B cell (primary cell): Measurements from ENCODE around the gene RCBTB1. TPM values are rescaled to one million over a fixed set of nuclear protein-coding genes. Genes with fewer than 3 reads are reported as not detected.

Experiments
- ATAC-seq: fragments of 200-7000 bp; cut with Tn5 transposase; one replicate; pipeline ENCODE4 v1.10.0; 2021; ENCODE audit warnings: low read depth, mild to moderate bottlenecking, moderate number of reproducible peaks, moderate library complexity
- CTCF ChIA-PET: fragments of 350-600 bp; sonication (Branson Sonifier 250); formaldehyde crosslinking; loops from one replicate; lab custom pipeline; 2021; ENCODE audit warnings: antibody characterized with exemption, inconsistent platforms; lab: Charles Lee
- POLR2A ChIA-PET: fragments of 350-600 bp; sonication (Branson Sonifier 250); formaldehyde crosslinking; loops from one replicate; lab custom pipeline; 2021; ENCODE audit warnings: antibody characterized with exemption; lab: Charles Lee
- DNase-seq: peaks from one replicate; pipeline ENCODE4 v3.0.0; 2013
- H2AFZ ChIP-seq: 2 replicates; pipeline ENCODE4 v1.6.1; 2012; ENCODE audit warnings: mild to moderate bottlenecking, low read depth, low read length; ENCODE audit not compliant: insufficient read depth, poor library complexity, severe bottlenecking
- H3K27ac ChIP-seq, 2 donors: 1 replicate in 1 of 2; 2 replicates in 1 of 2; pipeline ENCODE4 v1.5.1; 2012 to 2013; ENCODE audit warnings: low read length in 2 of 2, mild to moderate bottlenecking in 2 of 2, moderate library complexity in 1 of 2
- H3K27me3 ChIP-seq, 4 experiments: fragments of 200-600 bp in 1 of 4; sonication (generic) in 1 of 4; replicated peaks in 1 of 4; 1 replicate in 2 of 4; 2 replicates in 2 of 4; pipeline versions ENCODE4 v1.6.1 to v1.7.0; 2013 to 2016; ENCODE audit warnings: low read length in 3 of 4, mild to moderate bottlenecking in 2 of 4, mixed read lengths in 1 of 4, moderate library complexity in 1 of 4; ENCODE audit not compliant: insufficient read depth in 4 of 4, control insufficient read depth in 3 of 4; ENCODE audit errors: control extremely low read depth in 1 of 4
- H3K36me3 ChIP-seq, 2 experiments: replicated peaks in 1 of 2; 1 replicate in 1 of 2; 2 replicates in 1 of 2; pipeline versions ENCODE4 v1.6.1 to v1.7.1; 2013; ENCODE audit warnings: low read length in 1 of 2; ENCODE audit not compliant: insufficient read depth in 2 of 2, control insufficient read depth in 1 of 2; ENCODE audit errors: control extremely low read depth in 1 of 2, extremely low read depth in 1 of 2
- H3K4me1 ChIP-seq, 2 donors: fragments of 200-600 bp in 1 of 2; sonication (generic) in 1 of 2; 1 replicate in 1 of 2; 2 replicates in 1 of 2; pipeline versions ENCODE4 v1.5.1 to v1.6.1; 2013 to 2017; ENCODE audit warnings: low read length in 2 of 2; ENCODE audit not compliant: control insufficient read depth in 2 of 2, insufficient read depth in 2 of 2
- H3K4me2 ChIP-seq: replicated peaks from 2 replicates; pipeline ENCODE3; 2012; ENCODE audit warnings: mild to moderate bottlenecking, low read depth, low read length; ENCODE audit not compliant: poor library complexity, severe bottlenecking
- H3K4me3 ChIP-seq, 5 experiments: fragments of 200-600 bp in 1 of 5; sonication (generic) in 1 of 5; 1 replicate in 3 of 5; 2 replicates in 2 of 5; pipeline versions ENCODE4 v1.5.1 to v1.7.0; 2011 to 2016; ENCODE audit warnings: low read length in 4 of 5, mild to moderate bottlenecking in 4 of 5, low read depth in 2 of 5, control low read depth in 1 of 5, moderate library complexity in 1 of 5; ENCODE audit not compliant: insufficient read depth in 1 of 5; ENCODE audit errors: control extremely low read depth in 1 of 5, extremely low read depth in 1 of 5
- H3K79me2 ChIP-seq: fragments of 200-600 bp; sonication (generic); one replicate; pipeline ENCODE4 v1.6.0; 2016; ENCODE audit warnings: low read length; ENCODE audit not compliant: control insufficient read depth, insufficient read depth
- H3K9ac ChIP-seq: fragments of 200-600 bp; sonication (generic); 2 replicates; pipeline ENCODE4 v1.6.1; 2017; ENCODE audit warnings: mild to moderate bottlenecking, low read length, moderate library complexity
- H3K9me3 ChIP-seq, 3 donors: one replicate each; pipeline versions ENCODE4 v1.6.1 to v1.7.1; 2013; ENCODE audit warnings: low read length in 2 of 3; ENCODE audit not compliant: control insufficient read depth in 2 of 3, insufficient read depth in 1 of 3; ENCODE audit errors: control extremely low read depth in 1 of 3
- H4K20me1 ChIP-seq: 2 replicates; pipeline ENCODE4 v1.6.0; 2012; ENCODE audit warnings: mild to moderate bottlenecking, low read length; ENCODE audit not compliant: insufficient read depth, control insufficient read depth, poor library complexity, severe bottlenecking
- H3K27ac Mint-ChIP-seq: one replicate; pipeline ENCODE4 v1.8.0; 2021; ENCODE audit warnings: mixed read lengths
- H3K27me3 Mint-ChIP-seq: one replicate; pipeline ENCODE4 v1.8.0; 2021; ENCODE audit warnings: mixed read lengths
- H3K4me1 Mint-ChIP-seq: one replicate; pipeline ENCODE4 v1.8.0; 2021; ENCODE audit warnings: mixed read lengths
- H3K4me3 Mint-ChIP-seq: one replicate; pipeline ENCODE4 v1.8.0; 2021; ENCODE audit warnings: mixed read lengths
- H3K9me3 Mint-ChIP-seq: one replicate; pipeline ENCODE4 v1.8.0; 2022; ENCODE audit warnings: mixed read lengths; ENCODE audit not compliant: insufficient read depth
- EZH2 ChIP-seq: IDR thresholded peaks from 2 replicates; pipeline ENCODE4 v1.6.1; 2012; ENCODE audit warnings: borderline replicate concordance, low read depth, mild to moderate bottlenecking, moderate library complexity, low read length; ENCODE audit not compliant: insufficient read depth, poor library complexity, severe bottlenecking
- WGBS: methylation state at CpG from one replicate; pipeline ENCODE4 v1.1.5; 2013; ENCODE audit warnings: missing lambda C conversion rate; ENCODE audit not compliant: insufficient coverage; 5-methylcytosine and 5-hydroxymethylcytosine counted together
- intact Hi-C: fragments of 100-400 bp; cut with micrococcal nuclease; formaldehyde crosslinking; loops from one replicate; pipeline ENCODE4 v1.10.0; 2022
- polyA plus RNA-seq: library from polyadenylated mRNA; depleted of rRNA; stranded (reverse); fragments of >200 nt; gene quantifications from 2 replicates; pipeline ENCODE4 v1.2.3, GENCODE V29; 2012
- total RNA-seq, 2 donors: library from RNA; stranded (reverse); fragments of 120-200 nt in 1 of 2; gene quantifications; 1 replicate in 1 of 2; 2 replicates in 1 of 2; pipeline versions ENCODE4 v1.2.3 to v1.2.4, GENCODE V29; 2013 to 2022
- TF ChIP-seq, protein P1 (sequence below): fragments of 200-600 bp; IDR thresholded peaks from one replicate; pipeline ENCODE4 v1.8.0; 2022; ENCODE audit warnings: antibody characterized with exemption, mild to moderate bottlenecking

Gene RCBTB1
- total and polyA plus RNA-seq, 2 donors (not counting 1 experiment from before 2014, with no cell fraction given) = 10.7 to 35.2 TPM

DNA sequence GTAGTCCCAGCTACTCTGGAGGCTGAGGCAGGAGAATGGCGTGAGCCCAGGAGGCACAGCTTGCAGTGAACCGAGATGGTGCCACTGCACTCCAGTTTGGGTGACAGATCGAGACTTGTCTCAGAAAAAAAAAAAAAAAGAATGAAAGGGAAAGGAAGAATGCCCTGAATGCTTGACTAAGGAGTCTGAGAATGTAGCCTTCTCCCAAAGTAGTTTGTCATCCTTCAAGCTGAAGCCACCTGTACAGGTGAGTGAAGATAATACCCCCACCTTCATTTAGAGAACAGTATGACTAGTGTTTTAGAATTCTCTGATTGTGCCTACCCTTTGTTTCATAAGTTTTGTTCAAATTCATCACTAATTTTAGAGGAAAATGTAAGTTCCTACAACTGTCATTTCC, 5.9 kb downstream of the RCBTB1 start:
- no peak overlapping the region for H3K4me3 Mint-ChIP-seq
- WGBS = 79% methylated on average over 2 of the region's 3 CpGs
- TF ChIP-seq EZH2 = no peak
- TF ChIP-seq, protein P1, sequence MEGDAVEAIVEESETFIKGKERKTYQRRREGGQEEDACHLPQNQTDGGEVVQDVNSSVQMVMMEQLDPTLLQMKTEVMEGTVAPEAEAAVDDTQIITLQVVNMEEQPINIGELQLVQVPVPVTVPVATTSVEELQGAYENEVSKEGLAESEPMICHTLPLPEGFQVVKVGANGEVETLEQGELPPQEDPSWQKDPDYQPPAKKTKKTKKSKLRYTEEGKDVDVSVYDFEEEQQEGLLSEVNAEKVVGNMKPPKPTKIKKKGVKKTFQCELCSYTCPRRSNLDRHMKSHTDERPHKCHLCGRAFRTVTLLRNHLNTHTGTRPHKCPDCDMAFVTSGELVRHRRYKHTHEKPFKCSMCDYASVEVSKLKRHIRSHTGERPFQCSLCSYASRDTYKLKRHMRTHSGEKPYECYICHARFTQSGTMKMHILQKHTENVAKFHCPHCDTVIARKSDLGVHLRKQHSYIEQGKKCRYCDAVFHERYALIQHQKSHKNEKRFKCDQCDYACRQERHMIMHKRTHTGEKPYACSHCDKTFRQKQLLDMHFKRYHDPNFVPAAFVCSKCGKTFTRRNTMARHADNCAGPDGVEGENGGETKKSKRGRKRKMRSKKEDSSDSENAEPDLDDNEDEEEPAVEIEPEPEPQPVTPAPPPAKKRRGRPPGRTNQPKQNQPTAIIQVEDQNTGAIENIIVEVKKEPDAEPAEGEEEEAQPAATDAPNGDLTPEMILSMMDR = no peak
- H3K27me3 ChIP-seq = no peaks in the 10 kb centered on the region
- H3K9me3 Mint-ChIP-seq = no peaks in the 10 kb centered on the region
- ChIA-PET CTCF (no interaction called here), POLR2A (interaction anchor here (0.7 kb wide), 1 partner anchor 28 kb away, joined by 4 read pairs; no protein-coding TSS in a partner anchor)
- no peak overlapping the region for H3K4me3 ChIP-seq
- intact Hi-C loops = no loop called here
- H3K27ac Mint-ChIP-seq = no peak overlapping the region
- DNase-seq (no peak), ATAC-seq (no peak)
- H3K79me2 ChIP-seq = peaks cover 31% of the 10 kb centered on the region
- H3K36me3 ChIP-seq = peaks cover 5 to 16% of the 10 kb centered on the region in 2 experiments
- no peak overlapping the region for H3K9ac ChIP-seq
- no peak overlapping the region for H3K4me2 ChIP-seq
- H3K27me3 Mint-ChIP-seq = no peaks in the 10 kb centered on the region
- no peaks in the 10 kb centered on the region for H3K9me3 ChIP-seq
- H4K20me1 ChIP-seq = no peaks in the 10 kb centered on the region
- no peak overlapping the region for H3K27ac ChIP-seq
- H2AFZ ChIP-seq = no peak overlapping the region
- H3K4me1 Mint-ChIP-seq = peaks cover 27% of the 10 kb centered on the region
- H3K4me1 ChIP-seq = peaks cover 11% of the 10 kb centered on the region in 2 donors

- no peak for TF ChIP-seq EZH2
- TF ChIP-seq, protein P1 = no peak
- no peaks in the 10 kb centered on the region for H3K9me3 ChIP-seq
- intact Hi-C loops = no loop called here
- no peak overlapping the region for H3K4me3 ChIP-seq
- H3K79me2 ChIP-seq = peaks cover 25% of the 10 kb centered on the region
- no peaks in the 10 kb centered on the region for H3K27me3 Mint-ChIP-seq
- no peak overlapping the region for H3K4me3 Mint-ChIP-seq
- POLR2A ChIA-PET = no interaction called here
- H3K9ac ChIP-seq = no peak overlapping the region
- WGBS = 87% methylated on average over 4 of the region's 8 CpGs
- no peaks in the 10 kb centered on the region for H3K27me3 ChIP-seq
- DNase-seq (no peak), ATAC-seq (no peak)
- H2AFZ ChIP-seq = no peak overlapping the region
- peaks cover 19% of the 10 kb centered on the region for H3K4me1 Mint-ChIP-seq
- CTCF ChIA-PET = interaction anchor here (1.1 to 1.7 kb wide), 2 partner anchors 35 to 36 kb away, joined by 5 to 7 read pairs; no protein-coding TSS in a partner anchor
- no peaks in the 10 kb centered on the region for H4K20me1 ChIP-seq
- no peaks in the 10 kb centered on the region for H3K9me3 Mint-ChIP-seq
- H3K4me2 ChIP-seq = no peak overlapping the region
- no peaks in the 10 kb centered on the region for H3K4me1 ChIP-seq
- peaks cover 4 to 10% of the 10 kb centered on the region in 2 experiments for H3K36me3 ChIP-seq
- no peak overlapping the region for H3K27ac Mint-ChIP-seq
- no peak overlapping the region for H3K27ac ChIP-seq
Measured at GRCh38 chr13:49571299-49572240, 13.8 kb downstream of the RCBTB1 start.
